ENCODE measurements around the gene ASCL2. TPM values are rescaled to one million over a fixed set of nuclear protein-coding genes. Genes with fewer than 3 reads are reported as not detected.
A peak's percentile ranks its signal among the peaks of the same experiment; 100 is the strongest.

ASCL2 gene
- total RNA-seq, 2 experiments from 2014 or later = not detected

- ChIA-PET POLR2A (interaction anchor here (1.3 to 1.4 kb wide), 2 partner anchors 83 to 93 kb away, joined by 3 to 4 read pairs; no protein-coding TSS in a partner anchor), CTCF (ENCODE audit: unreplicated experiment) (interaction anchor here (1.0 to 3.3 kb wide), 4 partner anchors 85 to 114 kb away, joined by 3 to 44 read pairs (median 4); no protein-coding TSS in a partner anchor)
- Histone ChIP-seq H4K20me1 (ENCODE audit: insufficient read depth, low read length) (no peaks in the 10 kb centered on the region), H3K9me2 (ENCODE audit: insufficient read depth, low read length) (no peaks in the 10 kb centered on the region), H3K4me2 (ENCODE audit: low read length) (no peak overlapping the region), H3K4me3 (ENCODE audit: low read depth, low read length, poor library complexity, severe bottlenecking) (no peak overlapping the region), H3K9me3 (ENCODE audit: low read length) (no peaks in the 10 kb centered on the region), H2AFZ (ENCODE audit: low read length) (no peak overlapping the region), H3K27ac (ENCODE audit: low read depth, low read length, poor library complexity, severe bottlenecking) (no peak overlapping the region), H3K79me2 (ENCODE audit: insufficient read depth, low read depth, low read length) (no peaks in the 10 kb centered on the region), H3K36me3 (ENCODE audit: insufficient read depth, low read length) (no peaks in the 10 kb centered on the region), H3K4me1 (ENCODE audit: insufficient read depth, low read length, poor library complexity, severe bottlenecking) (peaks cover 8% of the 10 kb centered on the region)
- no TSS peak for BruUV-seq (replicated peaks)
- intact Hi-C loops (cut with micrococcal nuclease; ENCODE audit: unreplicated experiment) = loop anchor here (1.0 to 5.0 kb wide), 4 partner anchors 95 to 227 kb away; partner anchors contain the start of gene TSSC4
- DNase-seq (ENCODE audit: low spot score) = peak; percentile 84
- no peak for TF ChIP-seq EZH2phosphoT487 (IDR thresholded peaks at IDR 0.05; ENCODE audit: borderline replicate concordance, low read depth, low read length)
- TF ChIP-seq, protein P1, sequence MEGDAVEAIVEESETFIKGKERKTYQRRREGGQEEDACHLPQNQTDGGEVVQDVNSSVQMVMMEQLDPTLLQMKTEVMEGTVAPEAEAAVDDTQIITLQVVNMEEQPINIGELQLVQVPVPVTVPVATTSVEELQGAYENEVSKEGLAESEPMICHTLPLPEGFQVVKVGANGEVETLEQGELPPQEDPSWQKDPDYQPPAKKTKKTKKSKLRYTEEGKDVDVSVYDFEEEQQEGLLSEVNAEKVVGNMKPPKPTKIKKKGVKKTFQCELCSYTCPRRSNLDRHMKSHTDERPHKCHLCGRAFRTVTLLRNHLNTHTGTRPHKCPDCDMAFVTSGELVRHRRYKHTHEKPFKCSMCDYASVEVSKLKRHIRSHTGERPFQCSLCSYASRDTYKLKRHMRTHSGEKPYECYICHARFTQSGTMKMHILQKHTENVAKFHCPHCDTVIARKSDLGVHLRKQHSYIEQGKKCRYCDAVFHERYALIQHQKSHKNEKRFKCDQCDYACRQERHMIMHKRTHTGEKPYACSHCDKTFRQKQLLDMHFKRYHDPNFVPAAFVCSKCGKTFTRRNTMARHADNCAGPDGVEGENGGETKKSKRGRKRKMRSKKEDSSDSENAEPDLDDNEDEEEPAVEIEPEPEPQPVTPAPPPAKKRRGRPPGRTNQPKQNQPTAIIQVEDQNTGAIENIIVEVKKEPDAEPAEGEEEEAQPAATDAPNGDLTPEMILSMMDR (conservative IDR thresholded peaks at IDR 0.05; ENCODE audit: low read length) = peak; percentile 93
These were observed 34.9 kb upstream of the ASCL2 start for GRCh38 chr11:2305140-2305778.

DNA sequence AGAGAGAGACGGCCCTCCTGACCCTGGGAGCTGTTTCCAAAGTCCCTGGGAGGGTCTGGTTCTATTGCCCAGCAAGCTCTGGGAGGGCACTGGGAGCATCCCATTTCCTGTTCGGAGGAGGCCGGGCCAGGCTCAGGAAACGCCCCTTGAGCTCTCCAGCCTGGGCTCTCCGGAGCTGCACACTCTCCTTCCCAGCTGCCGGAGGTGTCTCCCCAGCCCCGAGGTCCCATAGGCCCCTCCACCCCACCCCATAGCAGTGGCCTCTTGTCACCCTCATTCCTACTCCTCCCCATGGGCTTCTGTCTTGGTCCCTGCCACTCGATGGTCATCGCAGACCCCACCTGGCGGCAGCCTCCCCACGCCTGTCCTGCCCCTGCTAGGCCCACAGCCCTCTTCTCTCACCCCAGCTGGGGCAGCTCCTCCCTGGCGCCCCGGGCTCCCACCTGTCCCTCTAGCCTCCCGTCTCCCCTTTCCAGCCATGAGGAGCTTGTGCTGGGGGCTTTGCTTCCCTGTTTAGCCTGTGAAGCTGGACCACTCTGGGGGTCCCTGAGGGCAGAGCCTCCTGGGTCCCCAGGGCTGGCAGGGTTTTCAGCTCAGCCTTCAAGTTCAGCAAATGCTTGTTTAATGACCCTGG lies 34.2 kb upstream of the ASCL2 start:
- Histone ChIP-seq H4K20me1 (ENCODE audit: insufficient read depth, low read length) (no peaks in the 10 kb centered on the region), H3K9me2 (ENCODE audit: insufficient read depth, low read length) (no peaks in the 10 kb centered on the region), H3K79me2 (ENCODE audit: insufficient read depth, low read depth, low read length) (no peaks in the 10 kb centered on the region), H3K36me3 (ENCODE audit: insufficient read depth, low read length) (no peaks in the 10 kb centered on the region), H3K27ac (ENCODE audit: low read depth, low read length, poor library complexity, severe bottlenecking) (no peak overlapping the region), H2AFZ (ENCODE audit: low read length) (no peak overlapping the region), H3K4me1 (ENCODE audit: insufficient read depth, low read length, poor library complexity, severe bottlenecking) (peaks cover 8% of the 10 kb centered on the region), H3K4me3 (ENCODE audit: low read depth, low read length, poor library complexity, severe bottlenecking) (no peak overlapping the region), H3K9me3 (ENCODE audit: low read length) (no peaks in the 10 kb centered on the region), H3K4me2 (ENCODE audit: low read length) (no peak overlapping the region)
- TF ChIP-seq EZH2phosphoT487 (IDR thresholded peaks at IDR 0.05; ENCODE audit: borderline replicate concordance, low read depth, low read length) = no peak
- TF ChIP-seq, protein P1 (conservative IDR thresholded peaks at IDR 0.05; ENCODE audit: low read length) = no peak
- intact Hi-C loops (cut with micrococcal nuclease; ENCODE audit: unreplicated experiment) = loop anchor here (1.0 to 5.0 kb wide), 4 partner anchors 96 to 228 kb away; partner anchors contain the start of gene TSSC4
- BruUV-seq (replicated peaks) = no TSS peak
- ChIA-PET POLR2A (interaction anchor here (0.5 to 1.3 kb wide), 2 partner anchors 84 to 1350 kb away, joined by 3 read pairs; no protein-coding TSS in a partner anchor), CTCF (ENCODE audit: unreplicated experiment) (interaction anchor here (1.0 to 3.3 kb wide), 3 partner anchors 86 to 115 kb away, joined by 3 to 44 read pairs (median 4); no protein-coding TSS in a partner anchor)
- DNase-seq (ENCODE audit: low spot score) = no peak
